Measurements from ENCODE around the gene C15orf39. TPM values are rescaled to one million over a fixed set of nuclear protein-coding genes. Genes with fewer than 3 reads are reported as not detected.
"Not testable (repeated sequence)": the region's sequence is repeated elsewhere in the genome, so short reads cannot be mapped to it uniquely, and the experiment has no call there.

C15orf39 gene
- polyA plus RNA-seq, 3 donors = 10.4 to 13.1 (median 11.1) TPM

GRCh38 chr15:75228787-75229186 is 27.1 kb downstream of the C15orf39 start:
- no peak for DNase-seq

- DNase-seq = no peak
Observed at GRCh38 chr15:75229191-75230015, 27.7 kb downstream of the C15orf39 start.

- no peak for DNase-seq
Observed at GRCh38 chr15:75230016-75230343, 28.3 kb downstream of the C15orf39 start.

GRCh38 chr15:75230551-75231371 is 29.1 kb downstream of the C15orf39 start:
- no peak for DNase-seq

GRCh38 chr15:75231836-75232235 is 30.2 kb downstream of the C15orf39 start:
- no peak for DNase-seq

- no peak for DNase-seq
Observed at GRCh38 chr15:75232252-75232813, 30.7 kb downstream of the C15orf39 start.

GRCh38 chr15:75232826-75233503 is 31.3 kb downstream of the C15orf39 start:
- DNase-seq = no peak

- DNase-seq = no peak
Observed at GRCh38 chr15:75233504-75234190, 32.0 kb downstream of the C15orf39 start.

GRCh38 chr15:75234191-75234810 is 32.6 kb downstream of the C15orf39 start:
- DNase-seq = no peak

GRCh38 chr15:75235051-75235673 is 33.5 kb downstream of the C15orf39 start:
- DNase-seq = no peak

- no peak for DNase-seq
Observed at GRCh38 chr15:75235760-75236729, 34.4 kb downstream of the C15orf39 start.

GRCh38 chr15:75237316-75237982 is 35.8 kb downstream of the C15orf39 start:
- DNase-seq = no peak

GRCh38 chr15:75238150-75238549 is 36.5 kb downstream of the C15orf39 start:
- DNase-seq = no peak

GRCh38 chr15:75245741-75246140 is 44.1 kb downstream of the C15orf39 start:
- DNase-seq = not testable (repeated sequence)

- DNase-seq = not testable (repeated sequence)
Observed at GRCh38 chr15:75248991-75249390, 47.3 kb downstream of the C15orf39 start.

- DNase-seq = no peak
Observed at GRCh38 chr15:75249726-75250125, 48.0 kb downstream of the C15orf39 start.

GRCh38 chr15:75251343-75251742 is 49.7 kb downstream of the C15orf39 start:
- not testable (repeated sequence) for DNase-seq

GRCh38 chr15:75252285-75252684 is 50.6 kb downstream of the C15orf39 start:
- DNase-seq = not testable (repeated sequence)

- DNase-seq = not testable (repeated sequence)
Observed at GRCh38 chr15:75258034-75258433, 56.4 kb downstream of the C15orf39 start, which contains the start of gene GOLGA6C. Gene GOLGA6C (plus strand): TSS chr15:75258334. CDS start chr15:75258599, 265 bp downstream.

Measured in renal pelvis (tissue), 4 donors.